Gastroesophageal sphincter (tissue), 4 donors: ENCODE results near the gene VEZF1. TPM values are rescaled to one million over a fixed set of nuclear protein-coding genes. Genes with fewer than 3 reads are reported as not detected.

Source experiments
- ATAC-seq: fragments of 150-250 bp; one replicate; pipeline ENCODE4 v1.9.1; 2016; ENCODE audit warnings: mild to moderate bottlenecking, moderate library complexity
- H3K27ac ChIP-seq, 4 donors: fragments of 200-600 bp; sonication (generic) in 3 of 4; 1 replicate in 3 of 4; 2 replicates in 1 of 4; pipeline ENCODE4 v1.5.1; 2016 to 2019
- H3K27me3 ChIP-seq: fragments of 200-600 bp; sonication (generic); one replicate; pipeline ENCODE4 v1.5.1; 2019
- H3K36me3 ChIP-seq, 2 donors: fragments of 200-600 bp; sonication (generic); one replicate each; pipeline ENCODE4 v1.5.1; 2019; ENCODE audit warnings: control low read depth in 1 of 2
- H3K4me1 ChIP-seq, 3 donors: fragments of 200-600 bp; sonication (generic); 1 replicate in 2 of 3; 2 replicates in 1 of 3; pipeline ENCODE4 v1.5.1; 2016 to 2019; ENCODE audit warnings: control low read depth in 2 of 3
- H3K4me3 ChIP-seq, 2 donors: fragments of 200-600 bp; sonication (generic); one replicate each; pipeline ENCODE4 v1.5.1; 2019; ENCODE audit warnings: mild to moderate bottlenecking in 1 of 2, moderate library complexity in 1 of 2
- H3K9me3 ChIP-seq, 3 donors: fragments of 200-600 bp; sonication (generic); one replicate each; pipeline ENCODE4 v1.5.1; 2017 to 2019; ENCODE audit warnings: control low read depth in 2 of 3
- CTCF ChIP-seq, 4 experiments: fragments of 200-600 bp in 2 of 4; fragments of 450-650 bp in 2 of 4; sonication (generic) in 1 of 4; IDR thresholded peaks; one replicate each; pipeline ENCODE4 v1.5.1; 2017 to 2019; ENCODE audit warnings: antibody characterized with exemption in 4 of 4, mild to moderate bottlenecking in 2 of 4, moderate library complexity in 2 of 4
- EP300 ChIP-seq: sonication (generic); formaldehyde crosslinking; IDR thresholded peaks from one replicate; pipeline ENCODE4 v1.6.1; 2017; ENCODE audit warnings: antibody characterized with exemption, mild to moderate bottlenecking
- POLR2A ChIP-seq, 2 donors: fragments of 450-650 bp; IDR thresholded peaks; one replicate each; pipeline ENCODE4 v1.6.1; 2017; ENCODE audit warnings: antibody characterized with exemption in 2 of 2, mild to moderate bottlenecking in 2 of 2, moderate library complexity in 1 of 2
- POLR2AphosphoS5 ChIP-seq: sonication (generic); formaldehyde crosslinking; IDR thresholded peaks from one replicate; pipeline ENCODE4 v1.6.1; 2017; ENCODE audit warnings: antibody characterized with exemption
- WGBS, 2 donors: methylation state at CpG; one replicate each; pipeline ENCODE4 v1.1.5; 2018; ENCODE audit warnings: low coverage in 1 of 2; 5-methylcytosine and 5-hydroxymethylcytosine counted together
- total RNA-seq, 4 donors: library from RNA; depleted of rRNA; stranded (reverse); fragments of >200 nt; gene quantifications; one replicate each; pipeline ENCODE4 v1.1.0, GENCODE V29; 2016

The VEZF1 gene
- total RNA-seq, 4 donors from 2014 or later: 115 to 148 (median 132) TPM

DNA sequence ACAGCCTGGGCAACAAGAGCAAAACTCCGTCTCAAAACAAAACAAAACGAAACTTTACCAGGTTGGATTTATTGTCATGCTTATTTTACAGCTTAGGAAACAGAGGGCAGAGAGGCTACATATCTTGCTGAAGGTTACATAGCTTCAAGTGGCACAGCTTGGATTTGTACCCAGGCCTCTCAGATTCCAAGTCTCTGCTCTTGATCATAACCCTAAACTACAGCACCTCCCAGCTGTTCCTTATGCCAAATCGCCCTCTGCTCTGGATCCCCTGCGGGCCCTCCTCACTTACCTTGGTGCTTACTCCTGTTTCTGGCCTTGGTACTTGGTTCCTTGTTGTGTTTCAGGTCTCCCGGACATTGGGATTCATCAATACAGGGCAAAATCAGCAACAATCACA, 21.2 kb downstream of the VEZF1 start:
- TF ChIP-seq CTCF (IDR thresholded peaks at IDR 0.05) (no peak), EP300 (no peak), POLR2AphosphoS5 (no peak), POLR2A (IDR thresholded peaks at IDR 0.05) (no peak)

DNA sequence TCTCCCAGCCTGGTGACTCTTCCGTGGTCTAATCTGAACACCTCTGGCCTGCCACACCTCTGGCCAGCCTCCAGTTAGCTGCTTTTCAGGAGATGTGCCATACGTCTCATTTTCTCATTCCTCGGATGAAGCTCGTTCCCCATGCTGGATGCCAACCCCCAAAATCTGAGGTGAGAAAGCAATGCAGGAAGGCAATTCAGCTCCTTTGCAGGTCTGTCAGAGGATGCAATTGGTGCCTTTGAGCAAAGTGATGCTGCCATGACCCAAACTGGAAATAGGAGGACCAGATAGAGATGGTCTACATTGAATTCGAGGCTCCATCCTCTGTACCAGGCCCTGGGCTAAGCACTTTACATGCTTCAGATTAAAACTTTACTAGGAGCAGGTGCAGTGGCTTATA, 21.8 kb downstream of the VEZF1 start:
- Histone ChIP-seq H3K4me3 (no peak overlapping the region), H3K4me1 (no peaks in the 10 kb centered on the region), H3K36me3 (peaks cover 0 to 3% of the 10 kb centered on the region in 2 donors), H3K9me3 (no peaks in the 10 kb centered on the region), H3K27me3 (no peaks in the 10 kb centered on the region), H3K27ac (no peak overlapping the region)
- 65 to 100% methylated on average over 1 to 2 of the region's 5 CpGs for WGBS, 2 donors
- no peak for TF ChIP-seq POLR2AphosphoS5
- no peak for TF ChIP-seq EP300
- no peak for TF ChIP-seq CTCF (IDR thresholded peaks at IDR 0.05)
- no peak for TF ChIP-seq POLR2A (IDR thresholded peaks at IDR 0.05)
- ATAC-seq: no peak

More for the DNA sequence above, 21.2 kb downstream of the VEZF1 start:
- Histone ChIP-seq H3K27ac (no peak overlapping the region), H3K4me1 (no peaks in the 10 kb centered on the region), H3K27me3 (no peaks in the 10 kb centered on the region), H3K36me3 (peaks cover 0 to 9% of the 10 kb centered on the region in 2 donors), H3K4me3 (no peak overlapping the region), H3K9me3 (no peaks in the 10 kb centered on the region)
- ATAC-seq: no peak
- 81 to 88% methylated on average over 2 to 3 of the region's 5 CpGs for WGBS, 2 donors

DNA sequence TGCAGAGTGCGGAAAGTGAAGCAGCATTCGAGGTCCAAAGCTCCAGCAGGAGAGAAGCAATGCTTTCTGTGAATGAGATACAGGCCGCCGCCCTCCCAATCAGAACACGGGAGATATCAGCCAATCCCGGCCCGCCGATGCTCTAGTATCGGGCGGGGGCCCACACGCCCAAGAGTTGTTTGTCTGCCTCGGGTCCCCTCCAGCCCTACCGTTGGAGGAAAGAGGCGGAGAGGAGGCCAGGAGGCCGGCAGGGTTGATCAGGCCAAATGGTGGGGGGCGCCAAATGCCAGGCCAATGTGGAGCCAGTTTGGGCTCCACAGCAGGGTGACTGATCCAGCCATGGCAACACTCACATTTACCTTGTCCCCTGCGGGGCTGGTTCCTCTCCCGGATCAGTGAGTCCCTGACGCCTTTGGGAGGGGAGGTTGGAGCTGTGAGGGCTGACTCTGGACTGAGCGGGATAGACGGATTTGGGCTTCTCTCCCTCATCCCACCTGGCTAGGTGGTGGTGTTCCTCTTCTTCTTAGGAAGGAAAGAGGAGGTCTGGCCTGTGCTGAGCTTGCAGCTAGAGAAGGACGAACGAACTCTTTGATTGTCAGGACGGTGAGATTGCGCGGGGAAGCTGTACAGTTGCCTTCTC, 22.4 kb downstream of the VEZF1 start:
- H3K9me3 ChIP-seq: no peaks in the 10 kb centered on the region
- H3K4me3 ChIP-seq: no peak overlapping the region
- no peak for ATAC-seq
- WGBS, 2 donors: 87 to 100% methylated on average over 3 to 10 of the region's 26 CpGs
- TF ChIP-seq POLR2AphosphoS5 (no peak), CTCF (IDR thresholded peaks at IDR 0.05) (no peak), EP300 (no peak)
- no peaks in the 10 kb centered on the region for H3K27me3 ChIP-seq
- H3K4me1 ChIP-seq: no peaks in the 10 kb centered on the region
- H3K27ac ChIP-seq: no peak overlapping the region
- no peaks in the 10 kb centered on the region for H3K36me3 ChIP-seq

DNA sequence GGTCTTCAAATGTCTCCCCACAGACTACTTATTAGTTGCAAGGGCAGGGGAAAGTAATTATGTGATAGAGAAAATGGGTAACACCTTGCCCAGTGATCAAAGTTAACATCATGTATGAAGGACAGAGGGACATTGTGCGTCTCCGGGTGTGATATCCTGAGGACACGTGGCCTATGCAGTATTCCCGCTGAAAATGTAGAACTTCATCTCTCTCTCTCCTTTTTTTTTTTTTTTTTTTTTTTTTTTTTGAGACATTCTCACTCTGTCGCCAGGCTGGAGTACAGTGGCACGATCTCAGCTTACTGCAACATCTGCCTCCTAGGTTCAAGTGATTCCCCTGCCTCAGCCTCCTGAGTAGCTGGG, 24.9 kb downstream of the VEZF1 start:
- no peak for ATAC-seq
- H3K27ac ChIP-seq: no peak overlapping the region
- no peaks in the 10 kb centered on the region for H3K27me3 ChIP-seq
- H3K4me3 ChIP-seq: no peak overlapping the region
- H3K9me3 ChIP-seq: no peaks in the 10 kb centered on the region
- 94 to 97% methylated on average over 5 of the region's 6 CpGs for WGBS, 2 donors
- no peaks in the 10 kb centered on the region for H3K4me1 ChIP-seq
- no peaks in the 10 kb centered on the region for H3K36me3 ChIP-seq
- no peak for TF ChIP-seq EP300
- no peak for TF ChIP-seq CTCF (IDR thresholded peaks at IDR 0.05)
- no peak for TF ChIP-seq POLR2AphosphoS5
- no peak for TF ChIP-seq POLR2A (IDR thresholded peaks at IDR 0.05)

DNA sequence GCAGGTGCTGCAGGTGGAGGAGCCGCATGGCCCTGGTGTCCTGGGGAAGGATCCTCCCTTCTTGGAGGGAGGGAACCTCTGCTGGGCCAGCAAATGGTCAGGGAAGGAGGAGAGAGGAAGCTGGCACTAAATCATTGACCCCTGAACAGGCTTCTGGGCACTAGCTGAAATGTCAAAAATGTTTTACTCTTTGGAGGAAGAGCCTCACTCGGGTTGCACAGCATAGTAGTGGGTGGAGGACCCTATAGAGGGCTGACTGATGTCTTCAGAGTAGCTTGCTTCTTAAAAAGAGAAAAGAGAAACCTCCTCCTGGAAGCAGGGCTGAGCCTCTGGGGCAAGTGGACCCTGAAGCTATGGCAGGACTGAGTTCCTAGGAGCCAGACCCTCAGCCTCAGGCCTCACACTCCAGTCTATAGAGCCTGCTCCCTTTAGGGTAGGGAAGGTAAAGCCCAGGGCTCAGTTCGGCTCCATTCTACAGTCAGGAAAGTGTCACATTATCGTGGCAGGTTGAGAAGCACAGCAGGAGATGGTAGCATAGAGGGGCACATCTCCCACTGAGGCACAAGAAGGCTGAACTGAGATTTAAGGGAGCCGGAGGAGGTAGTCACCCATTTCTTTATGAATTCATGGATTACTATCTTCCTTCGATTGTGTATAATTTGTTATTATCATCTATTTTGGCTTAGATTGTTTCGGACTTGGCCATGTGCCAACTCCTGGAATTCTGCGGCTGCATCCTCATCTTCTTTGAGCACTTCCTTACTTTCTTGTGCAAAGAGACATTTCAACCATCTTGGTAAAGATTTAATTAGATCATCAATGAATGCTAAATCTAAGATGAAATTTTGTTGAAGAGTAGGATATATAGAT, 25.5 kb downstream of the VEZF1 start:
- no peak for ATAC-seq
- no peaks in the 10 kb centered on the region for H3K27me3 ChIP-seq
- TF ChIP-seq POLR2AphosphoS5 (no peak), EP300 (no peak), CTCF (IDR thresholded peaks at IDR 0.05) (no peak), POLR2A (IDR thresholded peaks at IDR 0.05) (no peak)
- H3K4me1 ChIP-seq: no peaks in the 10 kb centered on the region
- H3K9me3 ChIP-seq: no peaks in the 10 kb centered on the region
- no peaks in the 10 kb centered on the region for H3K36me3 ChIP-seq
- H3K27ac ChIP-seq: no peak overlapping the region
- WGBS, 2 donors: 56 to 68% methylated on average over 5 to 6 of the region's 8 CpGs
- H3K4me3 ChIP-seq: no peak overlapping the region
